GM10266 (cell line): Measurements from ENCODE around the gene RTF2.

Source experiments
- DNase-seq: peaks from one replicate; pipeline ENCODE4 v3.0.0; 2012; ENCODE audit errors: extremely low spot score
- TF ChIP-seq, protein P1 (sequence below): IDR thresholded peaks from 2 replicates; pipeline ENCODE4 v1.5.1; 2012; ENCODE audit warnings: mild to moderate bottlenecking, low read depth; ENCODE audit not compliant: control insufficient read depth, insufficient read depth; ENCODE audit errors: missing control alignments

The RTF2 gene

GRCh38 chr20:56438284-56438683, 30.1 kb upstream of the RTF2 start:
- no peak for DNase-seq
- TF ChIP-seq, protein P1, sequence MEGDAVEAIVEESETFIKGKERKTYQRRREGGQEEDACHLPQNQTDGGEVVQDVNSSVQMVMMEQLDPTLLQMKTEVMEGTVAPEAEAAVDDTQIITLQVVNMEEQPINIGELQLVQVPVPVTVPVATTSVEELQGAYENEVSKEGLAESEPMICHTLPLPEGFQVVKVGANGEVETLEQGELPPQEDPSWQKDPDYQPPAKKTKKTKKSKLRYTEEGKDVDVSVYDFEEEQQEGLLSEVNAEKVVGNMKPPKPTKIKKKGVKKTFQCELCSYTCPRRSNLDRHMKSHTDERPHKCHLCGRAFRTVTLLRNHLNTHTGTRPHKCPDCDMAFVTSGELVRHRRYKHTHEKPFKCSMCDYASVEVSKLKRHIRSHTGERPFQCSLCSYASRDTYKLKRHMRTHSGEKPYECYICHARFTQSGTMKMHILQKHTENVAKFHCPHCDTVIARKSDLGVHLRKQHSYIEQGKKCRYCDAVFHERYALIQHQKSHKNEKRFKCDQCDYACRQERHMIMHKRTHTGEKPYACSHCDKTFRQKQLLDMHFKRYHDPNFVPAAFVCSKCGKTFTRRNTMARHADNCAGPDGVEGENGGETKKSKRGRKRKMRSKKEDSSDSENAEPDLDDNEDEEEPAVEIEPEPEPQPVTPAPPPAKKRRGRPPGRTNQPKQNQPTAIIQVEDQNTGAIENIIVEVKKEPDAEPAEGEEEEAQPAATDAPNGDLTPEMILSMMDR: no peak

DNA sequence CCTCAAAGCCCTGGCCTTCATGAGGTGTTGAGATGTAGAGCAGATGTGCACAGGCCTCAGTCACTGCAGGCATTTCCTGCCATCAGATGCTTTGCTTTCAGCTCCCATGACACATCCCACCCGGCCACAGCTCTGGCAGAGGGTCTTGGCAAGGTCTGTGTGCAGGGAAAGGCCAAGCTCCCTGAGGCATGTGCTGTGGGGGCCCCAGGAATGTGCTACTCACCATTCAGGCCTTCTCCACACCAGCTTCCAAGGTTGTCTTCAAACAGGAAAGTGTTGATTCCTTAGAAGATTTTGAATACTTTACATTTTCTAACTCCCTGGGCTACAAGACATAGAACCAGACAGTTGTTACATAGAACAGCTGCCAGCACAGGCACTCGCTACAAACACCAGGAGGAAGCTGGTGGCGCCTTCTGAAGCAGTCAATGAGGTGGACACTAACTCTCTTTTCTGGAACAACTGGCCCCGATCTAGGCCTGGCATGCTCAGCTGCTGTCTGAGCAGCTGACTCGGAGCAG, 28.6 kb upstream of the RTF2 start:
- TF ChIP-seq, protein P1: no peak
- no peak for DNase-seq

DNA sequence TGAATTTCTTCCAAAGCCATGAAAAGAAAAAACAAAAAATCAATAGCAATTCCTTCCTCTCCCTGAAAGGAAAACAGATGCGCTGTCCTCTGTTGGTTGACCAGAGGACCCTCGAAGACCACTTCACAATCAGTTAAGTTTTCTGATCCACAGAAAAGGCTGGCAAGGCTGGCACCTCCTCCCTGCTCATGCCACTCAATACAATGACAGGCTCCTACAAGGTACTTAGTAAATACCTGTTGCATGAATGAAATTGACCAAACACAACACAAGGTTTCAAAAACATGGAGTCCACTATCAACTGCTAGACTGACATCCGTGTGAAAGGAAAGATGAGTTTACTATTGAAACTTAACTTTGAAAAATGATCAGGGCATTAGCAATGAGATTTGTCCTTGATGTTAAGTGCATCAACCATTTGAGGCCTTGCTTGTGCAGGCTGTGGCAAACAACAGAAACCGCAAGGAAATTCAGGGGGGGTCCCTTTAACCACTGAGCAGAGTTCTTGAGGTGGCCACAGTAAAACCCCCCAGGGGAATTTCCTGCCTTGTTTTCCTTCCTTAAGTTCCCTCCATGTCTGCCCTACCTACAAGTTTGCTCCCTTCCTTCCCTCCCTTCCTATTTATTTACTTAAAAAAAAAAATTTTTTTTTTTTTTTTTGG, 27.9 kb upstream of the RTF2 start:
- peak; percentile 59 for DNase-seq
- TF ChIP-seq, protein P1: no peak

DNA sequence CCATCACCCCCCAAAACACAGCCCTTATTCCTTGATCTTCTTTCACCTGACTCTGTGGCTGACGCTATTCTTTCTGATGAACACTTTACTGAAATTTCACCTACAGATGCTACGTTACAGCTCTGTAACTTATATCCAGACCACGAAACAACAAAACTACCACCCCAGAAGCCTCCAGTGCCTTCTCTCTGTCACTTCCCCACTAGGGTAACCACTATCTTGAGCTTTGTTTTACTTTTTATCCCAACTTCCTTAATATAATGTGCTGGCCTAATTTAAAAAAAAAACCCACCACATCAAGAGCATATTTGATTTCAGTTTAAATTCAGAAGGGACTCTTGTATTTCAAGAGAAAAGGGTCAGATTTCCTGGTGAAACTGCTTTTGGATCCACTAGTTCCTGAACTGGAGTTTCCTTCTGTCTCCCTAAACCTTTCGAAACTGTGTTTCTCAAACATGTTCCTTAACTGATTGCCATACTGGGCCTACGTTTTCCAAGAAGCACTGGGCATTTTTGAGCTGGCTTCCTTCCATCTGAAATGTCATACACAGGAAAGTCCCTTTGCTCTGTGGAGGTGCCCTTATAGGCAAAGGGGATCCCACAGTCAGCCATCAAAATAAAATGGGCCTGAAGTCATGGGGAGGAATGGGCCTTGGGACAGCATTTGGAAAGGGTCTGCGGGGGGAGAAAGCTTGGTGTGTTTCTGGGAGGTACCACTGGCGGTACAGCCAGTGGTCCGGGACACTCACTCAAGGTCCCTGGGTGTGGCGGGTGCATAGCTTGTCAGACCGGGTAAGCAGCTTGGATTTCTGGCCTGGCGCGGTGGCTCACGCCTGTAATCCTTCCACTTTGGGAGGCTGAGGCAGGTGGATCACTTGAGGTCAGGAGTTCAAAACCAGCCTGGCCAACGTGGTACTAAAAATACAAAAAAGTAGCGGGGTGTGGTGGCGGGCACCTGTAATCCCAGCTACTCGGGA, 25.8 kb upstream of the RTF2 start:
- TF ChIP-seq, protein P1: no peak
- no peak for DNase-seq

DNA sequence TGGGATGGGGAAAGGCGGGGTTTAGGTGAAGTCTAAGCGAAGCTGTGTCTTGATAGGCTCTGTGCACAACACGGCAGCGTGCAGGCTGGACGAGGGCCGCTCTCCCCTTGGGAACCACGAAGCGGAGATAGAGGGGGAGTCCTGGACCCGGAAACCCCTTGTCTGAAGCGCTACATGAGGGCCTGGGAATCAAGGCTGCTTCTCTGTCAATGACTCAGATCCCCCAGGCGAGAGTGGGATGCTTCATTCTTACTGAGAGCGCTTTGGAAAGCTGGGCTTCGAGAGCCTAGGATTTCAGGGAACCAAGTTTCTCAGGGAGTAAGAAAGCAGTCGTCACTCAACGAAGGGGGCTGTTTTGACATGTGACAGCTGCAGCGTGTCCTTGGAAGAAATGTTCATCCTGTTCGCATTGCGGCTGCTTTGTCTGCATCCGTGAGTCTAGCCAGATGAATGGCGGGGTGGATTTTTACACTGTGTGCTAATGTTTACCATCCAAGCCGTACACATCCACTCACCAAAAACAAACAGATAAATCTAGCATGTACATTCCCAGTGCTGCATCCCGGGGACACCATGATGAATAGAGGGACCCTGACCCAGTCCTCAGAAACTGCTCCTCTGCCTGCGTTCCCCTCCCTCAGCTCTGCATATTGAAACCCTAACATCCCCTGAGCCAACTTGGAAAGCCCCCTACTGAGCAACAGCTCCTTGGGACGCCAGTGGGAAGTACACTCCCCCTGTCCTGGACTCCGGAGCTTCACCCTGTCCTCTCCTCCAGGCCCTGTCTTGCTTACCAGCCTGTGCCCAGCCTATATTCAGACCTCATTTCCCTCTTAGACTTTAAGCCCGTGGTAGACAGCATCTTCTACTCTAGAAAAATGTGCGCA, 24.5 kb upstream of the RTF2 start:
- TF ChIP-seq, protein P1: no peak
- no peak for DNase-seq

DNA sequence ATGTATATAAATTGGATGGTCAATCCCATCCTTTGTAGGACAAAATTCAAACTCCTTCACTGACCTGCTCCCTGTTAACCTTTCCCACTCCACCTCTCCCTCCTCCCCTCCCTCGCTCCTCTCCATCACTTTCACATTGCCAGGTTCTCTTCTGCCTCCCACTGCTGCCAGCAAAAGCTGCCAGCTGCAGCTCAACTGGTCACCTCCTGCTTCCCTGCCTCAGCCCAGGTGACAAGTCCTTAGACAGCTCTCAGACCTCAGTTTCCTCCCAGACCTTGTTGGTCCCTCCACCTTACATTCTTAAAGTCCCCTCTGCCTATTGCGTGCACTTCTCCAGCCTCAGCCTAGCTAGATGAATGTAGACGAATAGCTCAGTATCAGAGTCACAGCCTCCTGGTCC, 23.3 kb upstream of the RTF2 start:
- no peak for DNase-seq
- TF ChIP-seq, protein P1: no peak
